DMS 273 treated with DMSO at 0.1 percent for 48 hours (cell line): Measurements from ENCODE around the gene NRG2.
A peak's percentile ranks its signal among the peaks of the same experiment; 100 is the strongest.

Experiments
- DNase-seq: peaks from one replicate; lab custom pipeline; 2025; lab: John Stamatoyannopoulos, UW

NRG2 gene

DNA sequence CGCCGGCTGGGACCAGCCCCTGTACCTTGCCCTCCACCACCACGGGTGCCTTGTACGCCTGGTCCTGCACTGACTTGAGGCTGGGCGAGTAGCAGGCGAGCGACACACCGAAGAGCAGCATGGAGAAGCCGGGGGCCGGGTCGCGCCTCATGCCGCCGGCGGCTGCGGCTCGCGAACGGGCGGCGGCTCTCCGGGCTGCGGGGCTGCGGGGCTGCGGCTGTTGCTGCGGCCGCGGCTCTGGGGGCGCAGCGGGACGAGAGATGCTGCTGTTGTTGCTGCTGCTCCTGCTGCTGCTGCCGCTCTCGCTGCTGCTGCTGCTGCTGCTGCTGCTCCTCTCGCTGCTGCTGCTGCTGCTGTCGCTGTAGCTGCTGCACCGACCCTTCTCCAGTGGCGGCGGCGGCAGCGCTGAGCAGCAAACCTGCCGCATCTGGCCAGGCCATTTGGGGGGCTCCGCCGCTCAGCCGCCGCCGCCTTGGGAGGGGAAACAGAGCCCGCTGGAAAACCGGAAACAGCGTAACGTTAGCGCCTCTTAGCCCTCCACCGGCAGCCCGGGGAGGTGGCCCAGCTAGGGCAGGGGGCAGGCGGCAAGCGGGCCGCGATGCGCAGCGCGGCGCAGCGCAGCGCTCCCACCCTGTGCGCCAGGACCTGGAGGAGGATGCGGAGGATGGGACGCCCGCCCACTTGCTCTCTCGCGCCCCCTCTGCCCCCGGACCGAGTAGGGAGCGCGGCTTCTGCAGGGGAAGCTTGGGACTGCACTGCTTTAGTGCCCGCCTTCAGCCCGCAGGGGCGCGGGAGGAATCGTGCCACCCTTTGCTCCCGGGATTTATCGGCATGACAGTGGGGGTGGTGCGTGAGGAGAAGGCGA is at the start of gene NRG2:
NRG2 (minus strand) TSS at position 657 of the 865 bp plus-strand sequence.
- DNase-seq = peak; percentile 69

DNA sequence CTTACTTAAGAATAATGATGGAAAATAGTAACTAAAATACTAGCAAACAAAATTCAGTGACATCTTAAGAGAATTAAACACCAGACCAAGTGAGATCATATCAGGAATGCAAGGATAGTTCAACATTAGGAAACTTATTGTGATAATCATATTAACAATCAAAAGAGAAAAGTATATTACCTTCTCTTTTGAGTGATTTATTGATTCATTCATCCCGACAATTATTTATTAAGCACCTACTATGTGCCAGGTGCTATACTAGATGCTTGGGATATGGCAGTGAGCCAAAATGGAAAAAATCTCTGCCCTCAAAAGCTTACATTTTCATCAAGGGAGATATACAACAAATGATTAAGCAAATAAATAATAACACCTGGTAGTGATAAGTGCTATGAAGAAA is 47.2 kb upstream of the NRG2 start:
- no peak for DNase-seq

DNA sequence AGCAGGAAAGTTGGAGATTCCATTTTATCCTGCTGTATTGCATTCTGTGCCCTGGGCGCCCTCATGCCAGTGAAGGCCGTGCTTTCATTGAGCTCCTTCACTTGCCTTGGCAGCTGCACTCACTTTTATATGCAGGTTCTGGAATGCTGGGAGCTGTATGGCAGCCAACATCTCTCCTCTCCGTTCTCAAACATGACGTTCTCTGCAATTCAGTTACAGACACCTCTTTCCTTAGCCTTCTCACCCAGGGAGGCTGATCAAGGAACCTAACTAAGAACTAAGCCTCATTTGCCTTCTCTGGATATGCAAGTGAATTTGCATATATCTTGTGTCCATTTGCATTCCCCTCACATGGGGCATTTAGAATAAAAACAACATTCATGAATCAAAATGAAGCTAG is 41.4 kb upstream of the NRG2 start:
- no peak for DNase-seq

DNA sequence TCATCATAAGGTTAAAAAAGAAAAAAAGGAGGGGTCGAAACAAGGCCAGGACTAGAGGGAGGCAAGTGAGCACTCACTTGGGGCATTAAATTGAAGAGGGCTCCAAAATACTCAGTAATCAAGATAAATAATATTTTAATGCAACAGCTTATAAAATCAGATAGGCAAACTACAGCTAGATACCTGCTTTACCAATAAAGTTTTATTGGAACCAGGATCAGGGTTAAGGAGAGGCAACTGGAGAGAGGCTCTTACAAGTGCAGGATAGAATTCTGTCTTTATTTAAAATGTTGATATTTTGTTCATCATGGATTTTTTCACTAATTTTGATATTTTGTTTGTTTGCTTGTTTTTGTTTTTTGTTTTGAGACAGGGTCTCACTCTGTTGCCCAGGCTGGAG is 40.6 kb upstream of the NRG2 start:
- DNase-seq = no peak

DNA sequence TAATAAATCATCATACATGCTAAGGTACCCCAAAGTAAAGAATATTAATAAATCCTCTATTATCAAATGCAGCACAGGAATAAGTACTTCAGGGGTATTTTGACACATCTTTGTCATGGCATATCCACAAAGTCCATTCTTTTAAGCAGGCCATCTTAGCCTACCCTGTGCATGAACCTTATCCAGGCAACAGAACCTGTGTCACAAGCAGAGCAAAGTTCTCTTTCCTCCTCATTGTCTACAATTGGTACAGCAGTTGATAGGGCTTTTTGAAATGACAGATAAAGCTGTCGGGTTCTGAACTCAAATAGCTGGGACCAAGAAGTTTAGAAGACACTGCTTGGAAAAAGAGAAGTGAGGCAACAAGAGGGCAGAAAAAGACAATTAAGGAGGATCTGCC is 40.0 kb upstream of the NRG2 start:
- no peak for DNase-seq

DNA sequence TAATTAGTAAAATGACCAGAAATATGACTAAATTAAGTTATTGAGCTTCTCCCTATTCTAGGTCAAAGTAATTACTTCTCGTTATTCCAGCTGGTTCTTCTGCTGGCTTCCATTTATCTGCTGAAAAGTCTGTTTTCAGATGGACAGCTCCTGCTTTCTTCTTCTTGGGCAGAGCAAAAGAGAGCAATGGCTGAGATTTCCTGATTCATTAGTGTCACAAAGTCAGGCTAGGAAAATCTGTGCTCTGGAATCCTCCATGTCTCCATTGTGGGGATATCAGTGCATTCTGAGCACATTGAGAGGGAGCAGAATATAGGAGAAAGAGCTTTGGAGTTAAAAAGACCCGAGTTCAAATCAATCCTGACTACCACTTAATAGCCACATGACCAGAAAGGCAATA is 33.7 kb upstream of the NRG2 start:
- no peak for DNase-seq

DNA sequence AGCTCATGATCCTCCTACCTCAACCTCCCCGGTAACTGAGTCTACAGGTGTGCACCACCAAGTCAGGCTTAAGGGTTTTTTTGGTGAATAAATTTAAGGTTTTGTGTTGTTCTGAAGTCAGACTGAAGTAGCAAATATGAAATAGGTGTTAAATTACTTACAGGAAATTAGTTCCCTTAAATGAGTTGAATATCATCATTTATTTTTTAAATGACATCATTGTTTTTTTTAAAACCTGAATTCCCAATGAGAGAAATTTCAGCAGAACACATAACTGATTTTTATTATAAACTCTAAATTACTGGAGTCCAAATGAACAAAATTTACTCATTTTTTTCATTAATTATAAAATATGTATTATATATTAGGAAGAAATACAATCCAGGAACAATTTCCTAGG is 33.0 kb upstream of the NRG2 start:
- no peak for DNase-seq

DNA sequence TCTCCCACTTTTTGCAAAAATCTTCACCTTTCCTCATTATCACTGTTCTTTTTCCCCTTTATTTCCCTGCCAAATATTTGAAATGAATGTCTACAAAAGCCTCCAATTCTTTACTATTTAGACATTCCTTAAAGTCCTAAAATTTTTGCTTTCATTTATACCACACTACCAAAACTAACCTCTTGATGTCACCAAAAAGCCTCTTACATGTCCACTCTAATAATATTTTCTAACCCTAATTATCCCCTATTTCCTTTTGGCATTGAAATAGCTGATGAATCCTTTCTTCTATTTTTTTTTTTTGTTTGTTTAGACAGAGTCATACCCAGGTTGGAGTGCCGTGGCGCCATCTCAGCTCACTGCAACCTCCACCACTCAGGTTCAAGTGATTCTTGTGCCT is 32.3 kb upstream of the NRG2 start:
- DNase-seq = no peak

DNA sequence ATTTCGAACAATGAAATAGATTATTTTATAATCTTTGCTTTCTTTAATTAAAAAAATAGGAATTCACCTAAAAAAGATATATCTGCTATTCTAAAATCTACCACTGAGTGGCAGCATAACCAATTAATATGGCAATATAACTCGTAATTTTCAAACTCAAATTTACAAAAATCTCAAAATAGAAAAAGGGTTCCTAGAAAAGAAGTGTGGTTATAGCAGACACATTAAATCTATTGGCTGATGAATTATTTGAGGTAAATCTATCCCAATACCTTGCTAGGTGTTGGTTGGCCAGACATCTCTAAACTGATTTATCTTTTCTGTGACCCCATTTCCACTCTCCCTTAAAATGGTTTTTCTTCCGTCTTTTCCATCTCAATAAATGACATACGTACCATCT is 30.2 kb upstream of the NRG2 start:
- DNase-seq = peak; percentile 13

DNA sequence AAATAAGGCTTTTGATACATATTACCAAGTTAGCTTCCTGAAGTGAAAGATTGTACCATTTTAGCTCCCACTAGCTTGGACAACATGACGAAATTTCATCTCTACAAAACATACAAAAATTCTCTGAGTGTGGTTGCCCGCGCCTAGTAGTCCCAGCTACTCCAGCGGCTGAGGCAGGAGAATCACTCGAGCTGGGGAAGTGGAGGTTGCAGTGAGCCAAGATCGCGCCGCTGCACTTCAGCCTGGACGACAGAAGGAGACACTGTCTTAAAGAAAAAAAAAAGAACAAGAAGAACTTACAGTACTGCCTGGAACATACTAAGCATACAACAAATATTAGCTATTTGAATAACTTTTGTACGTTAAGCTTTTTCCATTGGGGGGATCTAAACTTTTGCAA is 29.7 kb upstream of the NRG2 start:
- DNase-seq = no peak

DNA sequence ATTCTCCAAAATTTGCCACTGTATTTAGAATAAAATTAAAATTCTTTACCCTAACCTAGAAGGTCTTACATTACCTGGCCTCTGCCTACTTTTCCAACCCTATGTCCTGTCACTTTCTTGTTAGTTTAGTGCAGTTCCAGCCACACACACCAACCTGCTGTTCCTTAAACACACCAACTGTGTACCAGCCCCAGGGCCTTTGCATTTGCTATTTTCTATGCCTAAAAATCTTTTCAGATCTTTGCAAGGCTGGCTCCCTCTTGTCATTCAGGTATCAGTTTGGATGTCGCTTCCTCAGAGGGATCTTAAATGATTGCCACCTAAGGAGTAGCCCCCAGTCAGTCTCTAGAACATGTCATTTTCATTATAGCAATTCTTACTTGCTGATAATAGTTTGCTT is 17.7 kb upstream of the NRG2 start:
- DNase-seq = no peak

DNA sequence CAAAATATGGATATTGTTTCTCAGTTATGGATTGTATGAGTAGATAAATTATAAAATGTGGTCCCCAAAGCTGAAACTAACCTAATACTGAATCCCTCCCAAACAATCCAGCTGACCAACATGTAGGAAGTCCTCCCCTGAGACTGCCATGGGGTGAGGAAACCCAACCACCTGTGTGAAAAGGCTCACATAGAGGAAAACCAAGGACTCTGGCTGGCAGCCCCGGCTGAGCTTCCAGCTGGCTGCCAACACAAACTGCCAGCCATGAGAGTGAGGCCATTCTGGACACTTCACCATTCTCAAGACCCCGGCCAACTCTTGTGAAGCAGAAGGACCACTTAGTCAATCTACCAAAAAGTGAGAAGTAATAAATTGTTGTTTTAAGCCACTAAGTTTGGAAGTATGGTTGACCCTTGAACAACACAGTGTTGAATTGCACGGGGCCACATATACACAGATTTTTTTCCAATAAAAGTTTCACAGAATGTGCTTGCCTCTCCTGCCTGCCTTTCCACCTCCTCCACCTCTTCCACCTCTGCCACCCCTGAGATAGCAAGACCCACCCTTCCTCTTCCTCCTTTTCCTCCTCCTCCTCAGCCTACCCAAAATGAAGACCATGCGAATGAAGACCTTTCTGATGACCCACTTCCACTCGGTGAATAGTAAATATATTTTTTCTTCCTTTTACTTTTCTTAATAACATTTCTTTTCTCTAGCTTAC is 15.3 kb upstream of the NRG2 start:
- no peak for DNase-seq

DNA sequence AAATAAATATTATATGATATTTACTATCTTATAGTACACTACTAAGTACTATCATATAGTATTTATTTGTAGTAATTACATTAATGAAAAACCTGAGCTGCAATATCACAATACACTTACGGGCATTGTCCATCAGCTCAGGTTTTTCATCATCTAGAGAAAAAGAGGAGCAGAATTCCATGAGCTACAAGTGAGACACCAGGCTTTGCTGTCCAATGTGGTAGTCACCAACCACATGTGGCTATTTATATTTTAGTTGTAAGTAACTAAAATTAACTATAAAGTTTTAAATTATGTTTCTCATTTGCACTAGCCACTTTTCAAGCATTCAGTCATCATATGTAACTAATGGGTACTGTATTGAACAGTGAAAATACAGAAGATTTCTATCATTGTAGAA is 13.8 kb upstream of the NRG2 start:
- no peak for DNase-seq

DNA sequence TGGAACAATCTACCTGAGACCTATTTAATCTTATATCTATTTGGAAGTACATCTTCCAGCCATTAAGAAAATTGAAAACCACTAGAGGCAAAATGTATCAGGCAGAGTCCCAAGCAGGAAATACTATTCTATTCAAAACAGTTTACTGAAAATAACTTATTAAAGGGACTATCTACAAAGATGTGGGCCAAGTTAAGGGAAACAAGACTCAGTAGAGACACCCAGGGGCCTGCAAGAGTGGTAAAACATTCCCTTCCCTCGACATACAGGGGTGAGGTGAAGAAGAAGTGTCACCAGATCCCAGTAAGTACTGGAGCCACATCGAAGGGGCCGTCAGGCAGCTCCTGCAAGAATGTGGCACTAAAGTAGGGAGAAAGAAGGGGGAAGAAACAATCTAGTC is 12.1 kb upstream of the NRG2 start:
- no peak for DNase-seq

DNA sequence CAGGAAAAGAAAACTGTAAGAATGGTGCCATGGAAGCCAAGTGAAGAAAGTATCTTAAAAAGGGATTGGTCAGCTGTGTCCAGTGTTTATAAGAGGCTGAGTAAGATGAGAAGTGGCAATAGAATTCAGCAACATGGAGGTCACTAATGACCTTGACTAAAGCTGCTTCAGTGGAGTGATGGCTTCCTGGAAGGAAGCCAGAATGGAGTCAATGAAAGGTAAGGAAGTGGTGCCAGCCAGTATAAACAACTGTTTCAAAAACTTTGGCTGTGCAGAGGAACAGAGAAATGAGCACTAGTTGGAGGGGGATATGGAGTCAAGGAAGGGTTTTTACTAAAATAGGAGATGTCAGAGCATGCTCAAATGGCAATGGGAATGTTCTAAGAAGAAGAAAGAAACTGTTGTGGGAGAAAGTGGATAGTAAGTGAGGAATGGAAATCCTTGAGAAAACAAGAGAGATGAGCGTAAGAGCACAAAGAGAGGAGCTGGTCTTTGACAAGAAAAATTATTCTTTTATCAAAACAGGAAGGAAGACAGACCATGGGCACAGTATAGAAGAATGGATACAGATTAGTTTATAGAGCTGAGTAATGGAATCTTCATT is 11.1 kb upstream of the NRG2 start:
- DNase-seq = no peak

DNA sequence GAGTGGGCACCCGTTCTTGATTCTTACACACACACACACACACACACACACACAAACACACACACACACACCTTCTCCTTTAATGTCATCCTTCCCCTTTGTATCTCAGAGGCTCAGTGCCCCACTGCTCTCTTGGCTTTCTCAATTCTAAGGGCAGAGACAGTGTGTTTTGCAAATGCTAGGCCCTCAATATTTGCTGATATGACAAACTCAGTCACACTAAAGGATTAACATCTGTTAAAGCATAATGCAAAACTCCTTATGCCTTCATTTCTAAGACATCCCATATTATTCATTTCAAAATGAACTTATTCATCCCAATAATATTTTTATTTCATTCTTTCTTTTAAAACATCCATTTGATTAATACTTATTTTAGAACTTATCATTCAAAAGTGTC is 8.9 kb upstream of the NRG2 start:
- DNase-seq = no peak

DNA sequence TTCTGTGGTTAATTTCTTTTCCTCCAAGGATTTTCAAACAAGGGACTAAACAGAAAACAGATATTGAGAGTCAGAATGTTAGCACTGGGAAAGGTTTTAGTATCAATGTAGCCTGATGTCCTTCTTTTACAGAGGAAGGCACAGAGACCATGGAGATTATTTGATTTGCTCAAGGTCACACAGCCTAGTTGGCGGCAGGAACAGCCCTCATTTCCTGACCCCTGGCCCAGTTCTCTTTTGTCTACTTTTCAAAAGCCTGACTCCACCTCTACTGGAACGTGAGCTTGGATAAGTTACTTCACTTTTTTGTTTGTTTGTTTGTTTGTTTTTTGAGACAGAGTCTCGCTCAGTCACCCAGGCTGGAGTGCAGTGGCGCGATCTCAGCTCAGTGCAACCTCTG is 6.6 kb upstream of the NRG2 start:
- DNase-seq = no peak

DNA sequence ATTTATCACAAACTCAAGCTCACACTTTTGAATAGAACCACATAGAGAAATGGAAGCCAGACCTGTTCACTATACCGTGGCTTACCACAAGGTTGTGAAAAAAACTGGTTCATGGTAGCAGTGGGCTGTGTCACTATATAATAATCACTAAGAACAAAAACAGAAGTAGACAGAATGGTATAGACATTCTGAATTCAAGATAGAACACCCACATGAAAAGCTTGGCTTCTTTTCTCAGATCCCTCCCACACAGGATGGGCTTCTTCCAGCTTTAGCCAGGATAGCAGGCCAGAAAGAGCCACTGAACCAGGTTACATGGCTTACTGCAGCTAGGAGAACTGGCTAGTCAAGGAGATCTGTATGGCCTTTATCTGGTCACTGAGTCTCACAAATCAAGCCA is 6.1 kb upstream of the NRG2 start:
- no peak for DNase-seq

DNA sequence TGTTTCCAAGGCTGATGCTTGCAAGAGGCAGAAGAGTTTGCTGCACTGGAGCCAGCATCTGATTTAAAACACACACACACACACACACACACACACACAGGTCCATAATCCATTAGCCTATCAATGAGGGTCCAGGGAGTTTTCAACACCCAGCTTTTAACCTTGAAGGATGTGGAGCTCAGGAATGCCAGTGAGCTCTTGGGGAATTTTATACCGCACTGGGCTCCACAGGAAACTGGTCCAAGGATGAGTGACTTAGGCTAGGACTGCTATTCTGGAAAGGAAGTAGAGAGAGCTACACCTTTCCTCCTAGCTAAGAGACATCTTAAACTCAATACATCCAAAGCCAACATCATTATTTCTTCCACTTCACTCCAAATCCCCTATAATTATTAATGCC is 942 bp upstream of the NRG2 start:
- DNase-seq = no peak

DNA sequence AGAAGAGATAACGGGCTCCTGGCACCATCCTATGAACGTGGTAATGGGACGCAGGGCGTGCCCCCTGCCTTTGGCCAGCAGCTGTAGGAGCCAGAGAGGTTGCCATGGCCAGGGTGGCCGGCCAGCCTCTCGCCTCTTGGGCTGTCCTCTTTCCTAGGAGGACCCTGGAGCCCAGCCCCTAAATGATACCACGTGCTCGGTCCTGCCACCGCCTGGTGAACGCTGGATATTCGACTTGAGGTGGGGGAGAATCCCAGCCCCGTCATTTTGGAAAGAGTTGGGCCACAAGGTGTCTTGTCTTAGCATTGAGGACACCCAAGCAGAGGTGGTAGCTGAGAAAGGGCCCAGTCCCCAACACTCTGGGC is 391 bp upstream of the NRG2 start:
- DNase-seq = peak; percentile 57

DNA sequence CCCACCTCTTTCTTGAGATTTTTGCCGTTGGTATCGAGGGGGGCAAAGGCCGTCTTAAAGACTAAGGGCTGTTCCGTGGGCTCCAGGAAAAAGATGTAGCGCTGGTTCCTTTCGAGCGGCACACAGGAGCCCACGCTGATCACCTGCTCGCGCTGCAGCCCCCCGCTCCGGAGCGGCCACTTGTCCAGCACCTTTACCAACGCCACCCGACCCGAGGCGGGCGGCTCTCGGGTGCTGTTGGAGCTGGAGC is 781 bp downstream of the NRG2 start:
- DNase-seq = no peak

DNA sequence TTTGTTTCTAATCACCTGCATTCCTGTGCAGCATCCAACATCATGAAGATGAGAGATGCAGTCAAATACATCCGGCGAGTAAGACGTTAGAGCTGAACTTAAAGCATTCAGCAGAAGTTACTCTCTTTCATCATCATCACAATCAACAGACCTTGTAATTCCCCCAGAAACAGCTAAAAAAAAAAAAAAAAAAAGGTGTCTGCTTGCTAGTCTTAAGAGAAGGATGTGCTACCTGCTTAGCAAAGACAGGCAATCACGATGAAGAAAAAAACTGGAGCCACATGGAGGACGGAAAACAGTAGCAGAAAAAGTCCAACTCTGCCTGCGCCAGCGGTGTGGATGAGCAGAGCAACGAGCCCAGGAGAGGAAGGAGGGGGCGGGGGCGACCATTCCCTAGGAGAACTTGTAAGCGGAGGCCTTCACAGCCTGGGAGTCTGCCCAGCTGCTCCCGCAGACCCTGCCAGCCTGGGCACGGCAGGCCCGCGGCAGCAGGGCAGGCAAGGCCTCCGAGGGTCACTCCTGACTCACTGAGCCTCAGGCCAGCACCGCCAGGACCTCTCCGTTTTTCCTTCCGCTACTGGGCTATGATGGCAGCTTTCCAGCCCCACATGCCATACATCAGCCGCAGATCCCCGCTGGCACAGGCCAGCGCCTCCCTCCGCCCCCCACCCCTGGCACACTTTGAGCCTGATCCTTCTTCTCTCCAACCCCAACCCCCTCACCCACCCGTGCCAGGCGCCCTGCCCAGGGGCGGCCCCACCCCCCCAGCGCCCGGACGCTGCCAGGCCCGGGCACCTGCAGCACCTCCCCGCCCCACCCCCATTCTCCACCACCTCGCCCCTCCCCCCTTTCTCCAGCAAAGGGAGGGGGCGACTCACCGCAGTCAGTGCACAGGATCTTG is 1.4 kb downstream of the NRG2 start:
- peak; percentile 69 for DNase-seq

DNA sequence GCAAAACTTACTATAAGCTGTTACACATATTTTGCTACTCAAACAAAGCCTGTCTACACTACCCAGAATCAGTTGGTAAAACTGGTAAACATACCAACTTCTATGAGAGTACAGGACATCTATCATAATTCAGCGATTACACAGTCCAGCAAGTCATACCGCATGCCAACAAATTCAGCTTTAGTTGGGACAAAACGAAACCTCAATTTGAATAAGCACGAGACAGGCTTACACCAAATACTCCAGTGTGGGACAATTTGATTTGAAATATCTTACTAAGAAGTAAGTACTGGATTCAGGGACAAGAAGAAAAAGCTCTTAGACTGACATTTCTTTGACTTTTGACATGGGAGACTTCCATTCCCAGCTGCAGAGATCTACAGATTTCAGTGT is 2.0 kb downstream of the NRG2 start:
- DNase-seq = no peak
